Measurements from ENCODE around the gene DCC.

Gene DCC

GRCh38 chr18:53527365-53527764 lies 1187.4 kb downstream of the DCC start:
- ChIA-PET CTCF (no interaction called here), POLR2A (ENCODE audit: low non-redundant PET) (no interaction called here)
- DNase-seq (ENCODE audit: low spot score) = no peak
- no peak overlapping the region for H3K27ac ChIP-seq
- TF ChIP-seq CTCF (conservative IDR thresholded peaks at IDR 0.05; ENCODE audit: low read depth) = no peak

- no peak for DNase-seq (ENCODE audit: low spot score)
- CTCF ChIA-PET = interaction anchor here (0.5 kb wide), 1 partner anchor 39 kb away, joined by 3 read pairs; no protein-coding TSS in a partner anchor
- POLR2A ChIA-PET (ENCODE audit: low non-redundant PET) = no interaction called here
- TF ChIP-seq CTCF (conservative IDR thresholded peaks at IDR 0.05; ENCODE audit: low read depth) = no peak
- H3K27ac ChIP-seq = no peak overlapping the region
These were observed 1191.2 kb downstream of the DCC start for GRCh38 chr18:53531187-53531586.

GRCh38 chr18:53531896-53532295 lies 1191.9 kb downstream of the DCC start:
- POLR2A ChIA-PET (ENCODE audit: low non-redundant PET) = no interaction called here
- CTCF ChIA-PET = interaction anchor here (0.5 kb wide), 1 partner anchor 38 kb away, joined by 3 read pairs; no protein-coding TSS in a partner anchor
- TF ChIP-seq CTCF (conservative IDR thresholded peaks at IDR 0.05; ENCODE audit: low read depth) = no peak
- no peak overlapping the region for H3K27ac ChIP-seq
- no peak for DNase-seq (ENCODE audit: low spot score)

- ChIA-PET CTCF (no interaction called here), POLR2A (ENCODE audit: low non-redundant PET) (no interaction called here)
These were observed 1194.2 kb downstream of the DCC start for GRCh38 chr18:53534203-53534602.

GRCh38 chr18:53534695-53535094 lies 1194.7 kb downstream of the DCC start:
- POLR2A ChIA-PET (ENCODE audit: low non-redundant PET) = no interaction called here
- no peak overlapping the region for H3K27ac ChIP-seq
- CTCF ChIA-PET = no interaction called here
- no peak for TF ChIP-seq CTCF (conservative IDR thresholded peaks at IDR 0.05; ENCODE audit: low read depth)
- no peak for DNase-seq (ENCODE audit: low spot score)

More at GRCh38 chr18:53534203-53534602, 1194.2 kb downstream of the DCC start:
- H3K27ac ChIP-seq = no peak overlapping the region
- DNase-seq (ENCODE audit: low spot score) = no peak
- no peak for TF ChIP-seq CTCF (conservative IDR thresholded peaks at IDR 0.05; ENCODE audit: low read depth)

- no peak for TF ChIP-seq CTCF (conservative IDR thresholded peaks at IDR 0.05; ENCODE audit: low read depth)
- CTCF ChIA-PET = interaction anchor here (0.8 kb wide), 1 partner anchor 206 kb away, joined by 3 read pairs; no protein-coding TSS in a partner anchor
- H3K27ac ChIP-seq = no peak overlapping the region
- POLR2A ChIA-PET (ENCODE audit: low non-redundant PET) = no interaction called here
- no peak for DNase-seq (ENCODE audit: low spot score)
These were observed 1196.9 kb downstream of the DCC start for GRCh38 chr18:53536908-53537307.

GRCh38 chr18:53541924-53542323 lies 1201.9 kb downstream of the DCC start:
- POLR2A ChIA-PET (ENCODE audit: low non-redundant PET) = no interaction called here
- CTCF ChIA-PET = no interaction called here
- no peak for TF ChIP-seq CTCF (conservative IDR thresholded peaks at IDR 0.05; ENCODE audit: low read depth)
- DNase-seq (ENCODE audit: low spot score) = no peak
- no peak overlapping the region for H3K27ac ChIP-seq

All from RWPE1 (cell line).